Duodenal mucosa (tissue), 2 donors: ENCODE data around the gene HEYL.

ENCODE experiments used
- H3K27ac ChIP-seq: one replicate; pipeline ENCODE4 v1.7.0; 2013; ENCODE audit warnings: low read depth, low read length
- H3K27me3 ChIP-seq, 2 donors: one replicate each; pipeline ENCODE4 v1.7.0; 2013; ENCODE audit warnings: low read length in 2 of 2, control low read depth in 1 of 2; ENCODE audit not compliant: insufficient read depth in 2 of 2, control insufficient read depth in 1 of 2
- H3K36me3 ChIP-seq, 2 donors: one replicate each; pipeline ENCODE4 v1.7.0; 2013; ENCODE audit warnings: low read length in 2 of 2, control low read depth in 1 of 2; ENCODE audit not compliant: insufficient read depth in 2 of 2, control insufficient read depth in 1 of 2
- H3K4me1 ChIP-seq, 2 donors: one replicate each; pipeline ENCODE4 v1.7.0; 2013; ENCODE audit warnings: low read length in 2 of 2, control low read depth in 1 of 2; ENCODE audit not compliant: insufficient read depth in 2 of 2, control insufficient read depth in 1 of 2
- H3K4me3 ChIP-seq, 2 donors: one replicate each; pipeline ENCODE4 v1.7.0; 2013; ENCODE audit warnings: low read length in 2 of 2, low read depth in 1 of 2
- H3K9ac ChIP-seq, 2 donors: one replicate each; pipeline ENCODE4 v1.7.0; 2013; ENCODE audit warnings: low read length in 2 of 2, low read depth in 1 of 2
- H3K9me3 ChIP-seq, 2 donors: one replicate each; pipeline ENCODE4 v1.7.0; 2013; ENCODE audit warnings: low read length in 2 of 2, control low read depth in 1 of 2; ENCODE audit not compliant: control insufficient read depth in 1 of 2

HEYL gene

DNA sequence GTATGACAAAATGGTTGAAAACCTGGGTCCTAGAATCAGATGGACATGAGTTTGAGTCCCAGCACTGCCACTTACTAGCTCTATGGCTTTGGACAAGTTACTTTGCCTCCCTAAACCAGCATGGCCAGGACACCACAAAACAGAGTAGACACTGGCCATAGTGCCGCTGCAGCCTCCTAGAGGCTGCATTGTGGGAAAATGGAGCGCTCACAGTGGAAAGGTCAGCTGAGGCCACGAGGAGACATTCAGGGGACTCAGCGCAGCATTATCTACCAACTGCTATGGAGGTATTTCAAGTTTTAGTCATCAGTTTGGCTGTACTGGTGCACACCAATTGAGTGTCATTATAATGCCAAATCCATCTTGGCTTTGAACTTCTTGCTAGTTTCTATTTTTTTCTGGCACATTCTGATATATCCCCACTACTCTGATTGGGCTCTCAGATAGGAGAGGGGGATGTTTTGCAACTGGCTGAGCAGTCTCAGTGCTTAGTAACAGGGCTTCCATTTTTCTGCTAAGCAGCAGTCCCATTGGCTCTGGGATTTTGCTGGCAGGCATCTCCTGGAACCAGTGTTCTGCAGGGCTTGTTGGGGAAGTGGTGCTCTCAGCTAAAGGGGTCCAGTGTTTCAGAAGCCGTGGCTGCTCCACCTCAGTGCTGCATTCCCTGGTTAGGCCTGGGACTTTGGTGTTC, 16.3 kb upstream of the HEYL start:
- H3K27ac ChIP-seq, result no peak overlapping the region
- no peaks in the 10 kb centered on the region for H3K36me3 ChIP-seq
- H3K27me3 ChIP-seq, result peaks cover 0 to 9% of the 10 kb centered on the region in 2 donors
- H3K4me1 ChIP-seq, result peaks cover 0 to 3% of the 10 kb centered on the region in 2 donors
- no peak overlapping the region for H3K9ac ChIP-seq
- H3K9me3 ChIP-seq, result no peaks in the 10 kb centered on the region
- H3K4me3 ChIP-seq, result no peak overlapping the region

DNA sequence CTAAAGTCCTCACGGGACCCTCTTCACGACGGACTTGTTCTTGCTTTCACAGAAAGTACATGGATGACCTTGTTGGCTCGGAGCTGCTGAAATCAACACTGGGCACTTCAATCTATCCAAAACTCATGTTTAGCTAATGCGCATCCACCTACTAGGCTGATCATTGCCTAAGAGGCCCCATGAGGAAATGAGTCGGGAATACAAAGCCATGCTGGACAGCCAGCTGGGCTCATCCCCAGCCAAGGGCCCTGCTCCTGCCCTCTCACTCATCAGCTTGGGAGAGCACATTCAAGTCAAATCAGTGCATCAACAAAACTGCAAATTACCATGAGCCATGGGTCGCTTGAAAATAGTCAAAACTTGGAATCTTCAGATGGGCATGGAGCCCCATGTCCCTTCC, 14.8 kb upstream of the HEYL start:
- H3K36me3 ChIP-seq, result no peaks in the 10 kb centered on the region
- H3K27me3 ChIP-seq, result peaks cover 0 to 9% of the 10 kb centered on the region in 2 donors
- no peak overlapping the region for H3K9ac ChIP-seq
- no peak overlapping the region for H3K27ac ChIP-seq
- H3K4me1 ChIP-seq, result peaks cover 0 to 3% of the 10 kb centered on the region in 2 donors
- H3K4me3 ChIP-seq, result no peak overlapping the region
- H3K9me3 ChIP-seq, result no peaks in the 10 kb centered on the region

GRCh38 chr1:39653546-39654031, 14.1 kb upstream of the HEYL start:
- Histone ChIP-seq H3K9ac (no peak overlapping the region), H3K36me3 (no peaks in the 10 kb centered on the region), H3K9me3 (no peaks in the 10 kb centered on the region), H3K27ac (no peak overlapping the region), H3K27me3 (peaks cover 0 to 5% of the 10 kb centered on the region in 2 donors), H3K4me1 (peaks cover 0 to 3% of the 10 kb centered on the region in 2 donors), H3K4me3 (no peak overlapping the region)

GRCh38 chr1:39652554-39652953, 13.1 kb upstream of the HEYL start:
- Histone ChIP-seq H3K27ac (no peak overlapping the region), H3K27me3 (peaks cover 0 to 8% of the 10 kb centered on the region in 2 donors), H3K4me3 (no peak overlapping the region), H3K9ac (no peak overlapping the region), H3K36me3 (no peaks in the 10 kb centered on the region), H3K4me1 (no peaks in the 10 kb centered on the region), H3K9me3 (no peaks in the 10 kb centered on the region)

GRCh38 chr1:39652105-39652504, 12.7 kb upstream of the HEYL start:
- no peaks in the 10 kb centered on the region for H3K36me3 ChIP-seq
- H3K27me3 ChIP-seq, result peaks cover 0 to 8% of the 10 kb centered on the region in 2 donors
- H3K27ac ChIP-seq, result no peak overlapping the region
- no peak overlapping the region for H3K9ac ChIP-seq
- H3K9me3 ChIP-seq, result no peaks in the 10 kb centered on the region
- no peaks in the 10 kb centered on the region for H3K4me1 ChIP-seq
- no peak overlapping the region for H3K4me3 ChIP-seq

DNA sequence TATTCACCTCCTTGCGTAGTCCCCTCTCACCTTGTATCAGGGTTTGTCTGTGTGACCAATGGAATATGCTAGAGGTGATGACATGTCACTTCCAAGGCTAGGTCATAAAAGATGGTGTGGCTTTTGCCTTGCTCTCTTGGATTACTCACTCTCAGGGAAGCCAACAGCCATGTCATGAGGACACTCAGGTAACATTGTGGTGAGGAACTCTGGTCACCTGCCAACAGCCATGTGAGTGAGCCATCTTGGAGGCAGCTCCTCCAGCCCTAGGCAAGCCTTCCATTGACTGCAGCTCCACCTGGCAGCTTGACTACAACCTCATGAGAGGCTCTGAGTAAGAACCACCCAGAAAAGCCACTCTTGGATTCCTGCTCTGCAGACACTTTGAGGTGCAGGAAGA, 11.0 kb upstream of the HEYL start:
- peaks cover 0 to 7% of the 10 kb centered on the region in 2 donors for H3K4me1 ChIP-seq
- H3K9ac ChIP-seq, result no peak overlapping the region
- no peak overlapping the region for H3K4me3 ChIP-seq
- H3K27ac ChIP-seq, result no peak overlapping the region
- H3K9me3 ChIP-seq, result no peaks in the 10 kb centered on the region
- peaks cover 0 to 8% of the 10 kb centered on the region in 2 donors for H3K27me3 ChIP-seq
- H3K36me3 ChIP-seq, result no peaks in the 10 kb centered on the region

- Histone ChIP-seq H3K27me3 (peaks cover 0 to 8% of the 10 kb centered on the region in 2 donors), H3K36me3 (no peaks in the 10 kb centered on the region), H3K9me3 (no peaks in the 10 kb centered on the region), H3K4me3 (no peak overlapping the region), H3K4me1 (peaks cover 0 to 7% of the 10 kb centered on the region in 2 donors), H3K27ac (no peak overlapping the region), H3K9ac (no peak overlapping the region)
Measured at GRCh38 chr1:39649636-39650185, 10.3 kb upstream of the HEYL start.

DNA sequence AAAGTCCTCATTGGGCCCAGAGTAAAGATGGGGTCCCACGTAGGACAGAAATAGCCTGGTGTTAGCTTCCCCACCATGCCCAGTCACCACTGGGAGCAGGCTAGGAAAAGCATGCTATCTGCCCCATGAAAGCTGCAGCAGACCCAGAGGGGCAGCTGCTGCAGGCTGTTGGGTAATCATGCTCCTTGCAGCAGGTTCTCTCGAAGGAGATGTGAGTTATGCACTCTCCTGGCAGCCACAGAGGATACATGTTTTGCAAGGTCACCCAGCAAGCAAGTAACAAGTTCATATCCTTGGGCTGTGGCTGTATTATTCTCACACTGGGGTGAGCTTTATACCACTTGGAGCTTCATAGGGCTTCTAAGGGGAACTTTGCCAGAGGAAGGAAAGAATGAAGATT, 9.1 kb upstream of the HEYL start:
- H3K4me1 ChIP-seq, result peaks cover 0 to 7% of the 10 kb centered on the region in 2 donors
- H3K27me3 ChIP-seq, result peaks cover 0 to 5% of the 10 kb centered on the region in 2 donors
- H3K9me3 ChIP-seq, result no peaks in the 10 kb centered on the region
- H3K9ac ChIP-seq, result no peak overlapping the region
- H3K4me3 ChIP-seq, result no peak overlapping the region
- no peaks in the 10 kb centered on the region for H3K36me3 ChIP-seq
- no peak overlapping the region for H3K27ac ChIP-seq

DNA sequence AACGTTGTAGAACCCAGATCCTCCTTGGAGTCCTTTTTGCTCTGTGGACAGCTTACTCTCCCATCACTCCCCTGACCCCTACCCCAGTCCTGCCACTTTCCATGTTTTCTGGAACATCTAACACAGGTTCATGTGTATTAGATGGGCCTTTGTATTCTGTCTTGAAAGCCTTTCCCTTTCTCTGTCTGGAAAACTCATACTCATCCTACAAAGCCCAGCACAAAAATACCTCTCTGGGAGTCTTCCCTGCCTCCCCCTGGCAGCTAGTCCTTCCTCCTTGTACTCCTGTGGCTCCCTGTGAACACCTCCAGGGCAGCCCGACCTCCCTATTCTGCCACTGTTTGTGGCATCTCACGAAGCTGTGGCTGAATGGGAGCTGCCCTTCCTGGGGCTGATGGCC, 7.8 kb upstream of the HEYL start:
- no peaks in the 10 kb centered on the region for H3K9me3 ChIP-seq
- H3K4me1 ChIP-seq, result peaks cover 0 to 7% of the 10 kb centered on the region in 2 donors
- no peak overlapping the region for H3K27ac ChIP-seq
- no peak overlapping the region for H3K4me3 ChIP-seq
- no peak overlapping the region for H3K9ac ChIP-seq
- peaks cover 0 to 5% of the 10 kb centered on the region in 2 donors for H3K27me3 ChIP-seq
- H3K36me3 ChIP-seq, result no peaks in the 10 kb centered on the region

DNA sequence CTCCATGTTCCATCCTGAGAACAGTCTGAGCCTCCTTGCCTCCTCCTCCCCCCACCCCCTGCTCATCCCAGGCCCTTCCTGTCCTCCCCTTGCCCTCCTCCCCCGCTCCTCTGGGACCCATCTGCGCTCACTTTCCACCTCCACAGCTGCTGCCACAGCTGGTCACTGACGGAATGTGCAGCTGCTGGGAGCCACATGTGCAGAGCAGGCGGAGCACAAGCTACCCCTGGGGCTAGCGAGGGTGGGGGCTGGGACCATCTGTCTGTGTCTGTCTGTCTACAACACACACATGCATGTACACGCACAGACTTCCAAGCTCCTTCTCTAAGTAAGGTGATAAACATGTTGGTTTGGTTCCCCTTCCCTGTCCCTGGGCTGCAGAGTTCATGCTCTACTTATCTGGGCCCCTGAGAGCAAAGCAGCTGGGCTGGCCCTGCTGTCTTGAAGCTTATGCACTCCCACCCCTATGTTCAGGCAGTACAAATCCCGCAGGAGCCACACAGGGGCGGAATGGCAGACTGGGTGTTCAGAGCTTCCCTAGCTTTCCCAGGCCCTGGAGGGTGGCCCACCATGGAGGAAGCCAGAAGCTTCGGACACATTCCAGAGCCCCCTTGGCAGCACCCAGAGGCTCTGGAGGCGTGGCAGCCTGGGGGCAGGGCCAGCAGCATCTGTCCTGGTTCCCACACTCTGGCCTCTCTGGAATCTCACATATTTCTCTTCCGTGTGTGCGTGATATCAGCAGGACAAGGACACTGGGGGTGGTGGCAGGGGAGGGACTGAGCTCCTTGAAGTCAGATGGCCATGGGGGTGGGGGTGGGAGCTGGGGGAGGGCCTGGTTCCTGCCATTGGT, 7.0 kb upstream of the HEYL start:
- Histone ChIP-seq H3K27ac (no peak overlapping the region), H3K27me3 (peaks cover 0 to 5% of the 10 kb centered on the region in 2 donors), H3K9me3 (no peaks in the 10 kb centered on the region), H3K36me3 (no peaks in the 10 kb centered on the region), H3K4me1 (peaks cover 0 to 7% of the 10 kb centered on the region in 2 donors), H3K9ac (no peak overlapping the region), H3K4me3 (no peak overlapping the region)
